OCI-LY3 (cell line): ENCODE data around the gene ARPP19.

Experiments used
- H2AFZ ChIP-seq: fragments of 200-600, 300-600 bp; shearing (Covaris generic); 2 replicates; pipeline ENCODE4 v1.6.0; 2014; ENCODE audit warnings: antibody characterized with exemption, low read depth, low read length
- H3K27ac ChIP-seq: fragments of 200-600, 300-600 bp; sonication (generic); 2 replicates; pipeline ENCODE4 v1.5.1; 2014; ENCODE audit warnings: mild to moderate bottlenecking, low read length, moderate library complexity, mixed read lengths
- H3K27me3 ChIP-seq: fragments of 200-600, 300-600 bp; sonication (generic); 2 replicates; pipeline ENCODE4 v1.6.1; 2014; ENCODE audit warnings: low read depth, low read length, mixed read lengths
- H3K36me3 ChIP-seq: fragments of 200-600, 300-600 bp; sonication (generic); replicated peaks from 2 replicates; pipeline ENCODE3; 2014; ENCODE audit warnings: low read depth, low read length, mixed read lengths
- H3K4me1 ChIP-seq: fragments of 300-600, 200-600 bp; sonication (generic); 2 replicates; pipeline ENCODE4 v1.6.1; 2014; ENCODE audit warnings: low read length, mixed read lengths
- H3K4me2 ChIP-seq: fragments of 200-600, 300-600 bp; sonication (generic); 2 replicates; pipeline ENCODE4 v1.6.1; 2014; ENCODE audit warnings: low read length, mixed read lengths
- H3K4me3 ChIP-seq: fragments of 300-600, 200-600 bp; sonication (generic); 2 replicates; pipeline ENCODE4 v1.5.1; 2014; ENCODE audit warnings: antibody characterized with exemption, mild to moderate bottlenecking, low read length, moderate library complexity
- H3K79me2 ChIP-seq: fragments of 300-600, 200-600 bp; shearing (Covaris generic); 2 replicates; pipeline ENCODE4 v1.6.1; 2014; ENCODE audit warnings: mild to moderate bottlenecking, low read length, mixed read lengths
- H3K9ac ChIP-seq: fragments of 300-600, 200-600 bp; shearing (Covaris generic); 2 replicates; pipeline ENCODE4 v1.6.0; 2014; ENCODE audit warnings: mild to moderate bottlenecking, low read length, moderate library complexity
- H3K9me3 ChIP-seq: fragments of 200-600, 300-600 bp; shearing (Covaris generic); 2 replicates; pipeline ENCODE4 v1.6.1; 2014; ENCODE audit warnings: low read length, mixed read lengths; ENCODE audit not compliant: insufficient read depth
- H4K20me1 ChIP-seq: fragments of 200-600, 300-600 bp; sonication (generic); 2 replicates; pipeline ENCODE4 v1.6.1; 2016; ENCODE audit warnings: low read length, mixed read lengths; ENCODE audit not compliant: insufficient read depth
- EZH2phosphoT487 ChIP-seq: fragments of 200-600 bp; shearing (Covaris generic); IDR thresholded peaks from 2 replicates; pipeline ENCODE4 v1.6.1; 2018; ENCODE audit warnings: antibody characterized with exemption, mixed run types, low read depth
- TF ChIP-seq, protein P1 (sequence below): fragments of 200-600, 300-600 bp; sonication (generic); IDR thresholded peaks from 2 replicates; pipeline ENCODE4 v1.5.1; 2014; ENCODE audit warnings: antibody characterized with exemption, low read length, low read depth

Gene ARPP19

DNA sequence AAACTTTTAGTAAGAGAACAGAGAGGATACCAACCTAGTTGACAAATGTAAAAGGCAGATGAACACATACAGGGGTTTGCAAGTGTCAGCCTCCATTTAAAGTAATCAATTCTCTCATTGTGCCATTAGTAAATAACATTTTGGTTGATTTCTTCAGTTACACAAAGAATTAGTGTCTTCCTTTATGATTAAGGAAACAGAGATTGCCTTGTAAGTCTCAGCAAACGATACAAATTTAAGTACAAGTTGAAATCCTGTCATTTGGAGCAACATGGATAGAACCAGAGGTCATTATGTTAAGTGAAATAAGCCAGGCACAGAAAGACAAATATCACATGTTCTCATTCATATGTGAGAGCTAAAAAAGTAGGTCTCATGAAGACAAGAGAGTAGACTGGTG, 66.2 kb downstream of the ARPP19 start:
- no peak overlapping the region for H3K4me3 ChIP-seq
- peaks cover 38% of the 10 kb centered on the region for H3K4me1 ChIP-seq
- H3K27me3 ChIP-seq: no peaks in the 10 kb centered on the region
- no peaks in the 10 kb centered on the region for H4K20me1 ChIP-seq
- H3K9ac ChIP-seq: no peak overlapping the region
- no peak overlapping the region for H2AFZ ChIP-seq
- TF ChIP-seq, protein P1, sequence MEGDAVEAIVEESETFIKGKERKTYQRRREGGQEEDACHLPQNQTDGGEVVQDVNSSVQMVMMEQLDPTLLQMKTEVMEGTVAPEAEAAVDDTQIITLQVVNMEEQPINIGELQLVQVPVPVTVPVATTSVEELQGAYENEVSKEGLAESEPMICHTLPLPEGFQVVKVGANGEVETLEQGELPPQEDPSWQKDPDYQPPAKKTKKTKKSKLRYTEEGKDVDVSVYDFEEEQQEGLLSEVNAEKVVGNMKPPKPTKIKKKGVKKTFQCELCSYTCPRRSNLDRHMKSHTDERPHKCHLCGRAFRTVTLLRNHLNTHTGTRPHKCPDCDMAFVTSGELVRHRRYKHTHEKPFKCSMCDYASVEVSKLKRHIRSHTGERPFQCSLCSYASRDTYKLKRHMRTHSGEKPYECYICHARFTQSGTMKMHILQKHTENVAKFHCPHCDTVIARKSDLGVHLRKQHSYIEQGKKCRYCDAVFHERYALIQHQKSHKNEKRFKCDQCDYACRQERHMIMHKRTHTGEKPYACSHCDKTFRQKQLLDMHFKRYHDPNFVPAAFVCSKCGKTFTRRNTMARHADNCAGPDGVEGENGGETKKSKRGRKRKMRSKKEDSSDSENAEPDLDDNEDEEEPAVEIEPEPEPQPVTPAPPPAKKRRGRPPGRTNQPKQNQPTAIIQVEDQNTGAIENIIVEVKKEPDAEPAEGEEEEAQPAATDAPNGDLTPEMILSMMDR: no peak
- TF ChIP-seq EZH2phosphoT487: no peak
- H3K9me3 ChIP-seq: no peaks in the 10 kb centered on the region
- H3K27ac ChIP-seq: no peak overlapping the region
- peaks cover 67% of the 10 kb centered on the region for H3K79me2 ChIP-seq
- H3K36me3 ChIP-seq: peaks cover 3% of the 10 kb centered on the region
- no peak overlapping the region for H3K4me2 ChIP-seq

DNA sequence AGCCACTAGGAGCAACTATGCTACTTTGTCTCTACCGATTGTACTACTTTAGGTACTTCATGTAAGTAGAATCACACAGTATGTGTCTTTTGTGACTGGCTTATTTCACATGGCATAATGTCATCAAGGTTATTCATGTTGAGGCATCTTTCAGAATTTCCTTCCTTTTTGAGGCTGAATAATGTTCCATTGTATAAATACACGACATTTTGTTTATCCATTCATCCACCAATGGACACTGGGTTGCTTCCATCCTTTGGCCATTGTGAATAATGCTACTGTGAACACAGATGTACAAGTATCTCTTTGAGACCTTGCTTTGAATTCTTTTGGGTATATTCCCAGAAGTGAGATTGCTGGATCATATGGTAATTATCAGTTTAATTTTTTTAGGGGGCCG, 69.3 kb downstream of the ARPP19 start:
- Histone ChIP-seq H3K27me3 (no peaks in the 10 kb centered on the region), H2AFZ (no peak overlapping the region), H3K79me2 (peaks cover 61% of the 10 kb centered on the region), H3K27ac (no peak overlapping the region), H3K4me3 (no peak overlapping the region), H3K36me3 (peaks cover 3% of the 10 kb centered on the region), H3K9me3 (no peaks in the 10 kb centered on the region), H3K9ac (no peak overlapping the region), H3K4me1 (peaks cover 30% of the 10 kb centered on the region), H3K4me2 (no peak overlapping the region), H4K20me1 (0 out of 2 replicates have a peak, but pooled peaks cover 4% of the 10 kb centered on the region)
- TF ChIP-seq EZH2phosphoT487: no peak
- TF ChIP-seq, protein P1: no peak

DNA sequence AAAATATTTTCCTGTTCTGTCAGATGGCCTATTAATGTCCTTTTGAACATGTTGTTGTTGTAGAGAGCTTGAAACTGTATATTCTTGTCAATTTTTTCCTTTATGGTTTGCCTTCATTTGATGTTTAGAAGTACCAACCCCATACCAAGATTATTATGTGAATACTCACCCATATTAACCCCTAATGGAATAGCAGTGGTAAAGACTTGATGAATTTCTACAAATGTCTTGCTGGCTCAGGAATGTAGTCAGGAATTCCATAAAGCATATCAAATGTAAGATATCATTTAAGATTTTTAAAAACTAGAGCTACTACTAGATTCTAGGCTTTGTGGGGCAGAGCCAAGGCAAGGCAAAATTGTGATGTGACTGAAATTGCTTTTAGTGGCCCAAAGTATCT, 70.1 kb downstream of the ARPP19 start:
- Histone ChIP-seq H3K27me3 (no peaks in the 10 kb centered on the region), H3K4me2 (no peak overlapping the region), H3K27ac (no peak overlapping the region), H3K4me1 (peaks cover 23% of the 10 kb centered on the region), H3K9ac (no peak overlapping the region), H4K20me1 (0 out of 2 replicates have a peak, but pooled peaks cover 4% of the 10 kb centered on the region), H3K9me3 (no peaks in the 10 kb centered on the region), H3K79me2 (peaks cover 64% of the 10 kb centered on the region), H2AFZ (no peak overlapping the region), H3K36me3 (peaks cover 3% of the 10 kb centered on the region), H3K4me3 (no peak overlapping the region)
- no peak for TF ChIP-seq EZH2phosphoT487
- TF ChIP-seq, protein P1: no peak
